AG04449 (cell line): ENCODE measurements around the gene COL23A1.

Source experiments
- CTCF ChIA-PET: fragments of 350-600 bp; formaldehyde crosslinking; extraction: SDS; loops from one replicate; lab custom pipeline; 2021; ENCODE audit warnings: antibody characterized with exemption; lab: Yijun Ruan, JAX
- POLR2A ChIA-PET: fragments of 400-600, 350-600 bp; formaldehyde crosslinking; extraction: SDS; loops from one replicate; lab custom pipeline; 2020; ENCODE audit warnings: antibody characterized with exemption, inconsistent platforms; lab: Yijun Ruan, JAX
- DNase-seq: peaks from one replicate; pipeline ENCODE4 v3.0.0-alpha.2; 2010; ENCODE audit warnings: low read depth, low spot score
- H3K4me3 ChIP-seq: 2 replicates; pipeline ENCODE4 v1.5.1; 2011; ENCODE audit warnings: low read depth, mild to moderate bottlenecking, control low read depth, low read length
- TF ChIP-seq, protein P1 (sequence below): IDR thresholded peaks from one replicate; pipeline ENCODE4 v1.5.1; 2011; ENCODE audit warnings: mild to moderate bottlenecking, moderate library complexity, low read length, control low read depth, inconsistent platforms; ENCODE audit not compliant: insufficient read depth; ENCODE audit errors: missing control alignments

Gene COL23A1

DNA sequence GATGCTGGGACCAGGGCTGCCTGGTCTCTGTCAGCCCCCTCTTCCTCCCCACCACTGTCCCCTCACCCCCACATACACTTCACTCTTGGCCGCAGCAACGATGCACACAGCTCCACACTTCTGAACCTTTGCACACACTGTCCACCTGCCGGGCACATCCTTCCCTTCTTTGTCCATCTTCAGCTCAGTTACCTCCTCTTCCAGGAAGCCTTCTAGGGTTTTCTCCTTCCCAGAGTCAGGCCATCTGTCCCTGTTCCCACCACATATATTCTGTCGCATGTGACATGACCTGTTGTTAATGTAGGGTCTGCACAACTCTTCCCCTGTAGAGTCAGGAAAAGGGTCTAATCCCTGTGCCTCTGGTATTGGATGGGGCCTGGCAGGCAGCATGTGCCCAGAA lies 319.0 kb downstream of the COL23A1 start:
- TF ChIP-seq, protein P1, sequence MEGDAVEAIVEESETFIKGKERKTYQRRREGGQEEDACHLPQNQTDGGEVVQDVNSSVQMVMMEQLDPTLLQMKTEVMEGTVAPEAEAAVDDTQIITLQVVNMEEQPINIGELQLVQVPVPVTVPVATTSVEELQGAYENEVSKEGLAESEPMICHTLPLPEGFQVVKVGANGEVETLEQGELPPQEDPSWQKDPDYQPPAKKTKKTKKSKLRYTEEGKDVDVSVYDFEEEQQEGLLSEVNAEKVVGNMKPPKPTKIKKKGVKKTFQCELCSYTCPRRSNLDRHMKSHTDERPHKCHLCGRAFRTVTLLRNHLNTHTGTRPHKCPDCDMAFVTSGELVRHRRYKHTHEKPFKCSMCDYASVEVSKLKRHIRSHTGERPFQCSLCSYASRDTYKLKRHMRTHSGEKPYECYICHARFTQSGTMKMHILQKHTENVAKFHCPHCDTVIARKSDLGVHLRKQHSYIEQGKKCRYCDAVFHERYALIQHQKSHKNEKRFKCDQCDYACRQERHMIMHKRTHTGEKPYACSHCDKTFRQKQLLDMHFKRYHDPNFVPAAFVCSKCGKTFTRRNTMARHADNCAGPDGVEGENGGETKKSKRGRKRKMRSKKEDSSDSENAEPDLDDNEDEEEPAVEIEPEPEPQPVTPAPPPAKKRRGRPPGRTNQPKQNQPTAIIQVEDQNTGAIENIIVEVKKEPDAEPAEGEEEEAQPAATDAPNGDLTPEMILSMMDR = no peak
- ChIA-PET CTCF (no interaction called here), POLR2A (no interaction called here)
- no peak for DNase-seq
- H3K4me3 ChIP-seq = no peak overlapping the region

DNA sequence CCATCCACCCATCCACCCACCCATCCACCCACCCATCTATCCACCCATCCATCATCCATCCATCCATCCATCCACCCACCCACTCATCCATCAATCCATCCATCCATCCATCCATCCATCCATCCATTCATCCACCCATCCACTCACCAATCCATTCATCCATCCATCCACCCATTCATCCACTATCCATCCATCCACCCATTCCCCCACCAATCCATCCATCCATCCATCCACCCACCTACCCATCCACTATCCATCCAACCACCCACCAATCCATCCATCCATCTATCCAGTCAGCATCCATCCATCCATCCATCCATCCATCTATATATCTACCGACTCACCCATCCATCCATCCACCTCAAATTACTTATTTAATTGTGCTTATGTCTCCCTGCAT lies 320.7 kb downstream of the COL23A1 start:
- ChIA-PET CTCF (no interaction called here), POLR2A (no interaction called here)
- no peak for DNase-seq
- TF ChIP-seq, protein P1 = no peak
- H3K4me3 ChIP-seq = no peak overlapping the region

GRCh38 chr5:178267876-178268275 lies 322.3 kb downstream of the COL23A1 start:
- ChIA-PET POLR2A (no interaction called here), CTCF (no interaction called here)
- no peak overlapping the region for H3K4me3 ChIP-seq
- TF ChIP-seq, protein P1 = no peak
- DNase-seq = no peak

DNA sequence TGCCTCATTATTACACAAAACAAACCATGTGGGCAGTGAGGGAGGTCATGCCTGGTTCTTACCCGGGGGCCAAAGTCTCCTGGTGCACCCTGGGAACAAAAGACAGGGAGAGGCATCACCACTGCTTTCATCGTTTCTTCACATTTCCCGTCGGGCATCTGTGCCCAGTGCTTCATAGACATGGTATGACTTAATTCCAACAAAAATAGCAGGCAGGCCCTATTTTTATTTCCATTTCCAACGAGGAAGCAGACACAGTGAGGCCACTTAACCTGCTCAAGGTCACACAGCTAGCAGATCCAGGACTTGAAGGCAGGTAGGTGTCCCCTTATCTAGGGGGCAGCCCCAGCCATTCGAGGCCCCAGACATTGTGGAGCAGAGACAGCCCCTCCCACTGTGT lies 322.9 kb downstream of the COL23A1 start:
- DNase-seq = no peak
- H3K4me3 ChIP-seq = no peak overlapping the region
- POLR2A ChIA-PET = no interaction called here
- TF ChIP-seq, protein P1 = no peak
- CTCF ChIA-PET = no interaction called here

DNA sequence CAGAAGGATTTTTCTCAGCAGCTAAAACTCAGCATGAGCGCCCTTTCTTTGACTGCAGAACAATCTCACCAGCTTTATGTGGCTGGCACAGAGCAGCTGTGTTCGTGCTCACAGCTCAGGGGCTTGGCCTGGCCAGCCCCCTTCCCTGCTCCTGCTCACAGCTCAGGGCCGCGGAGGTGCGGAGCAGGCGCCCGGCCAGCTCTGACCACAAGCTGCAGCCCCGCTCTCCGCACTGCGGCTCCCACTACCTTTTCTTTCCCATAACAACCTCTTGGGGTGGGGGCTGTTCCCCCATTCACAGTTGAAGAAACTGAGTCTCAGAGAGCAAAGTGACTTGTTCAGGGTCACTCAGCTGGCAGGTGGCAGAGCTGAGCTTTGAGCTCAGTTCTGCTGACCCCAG lies 323.6 kb downstream of the COL23A1 start:
- ChIA-PET POLR2A (no interaction called here), CTCF (no interaction called here)
- no peak for DNase-seq
- TF ChIP-seq, protein P1 = no peak
- H3K4me3 ChIP-seq = no peak overlapping the region

DNA sequence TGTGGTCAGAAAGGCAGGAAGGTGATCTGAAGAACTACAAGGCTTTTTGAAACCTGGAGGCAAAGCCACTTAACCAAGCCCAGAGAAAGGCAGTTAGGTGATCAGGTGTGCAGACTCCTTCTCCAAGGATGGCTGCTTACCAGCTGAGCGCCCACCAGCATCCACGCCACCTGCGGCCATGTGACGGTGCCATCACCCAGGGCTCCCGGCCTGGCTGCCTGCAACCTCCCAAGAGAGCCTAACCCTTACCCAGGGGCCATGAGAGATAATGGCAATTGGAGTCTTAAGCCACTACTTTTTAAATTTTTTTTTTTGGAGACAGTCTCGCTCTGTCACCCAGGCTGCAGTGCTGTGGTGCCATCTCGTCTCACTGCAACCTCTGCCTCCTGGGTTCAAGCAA lies 324.4 kb downstream of the COL23A1 start:
- POLR2A ChIA-PET = no interaction called here
- CTCF ChIA-PET = no interaction called here
- DNase-seq = no peak
- no peak overlapping the region for H3K4me3 ChIP-seq
- TF ChIP-seq, protein P1 = no peak
